ENCODE measurements around the gene CHRNE.

The CHRNE gene

DNA sequence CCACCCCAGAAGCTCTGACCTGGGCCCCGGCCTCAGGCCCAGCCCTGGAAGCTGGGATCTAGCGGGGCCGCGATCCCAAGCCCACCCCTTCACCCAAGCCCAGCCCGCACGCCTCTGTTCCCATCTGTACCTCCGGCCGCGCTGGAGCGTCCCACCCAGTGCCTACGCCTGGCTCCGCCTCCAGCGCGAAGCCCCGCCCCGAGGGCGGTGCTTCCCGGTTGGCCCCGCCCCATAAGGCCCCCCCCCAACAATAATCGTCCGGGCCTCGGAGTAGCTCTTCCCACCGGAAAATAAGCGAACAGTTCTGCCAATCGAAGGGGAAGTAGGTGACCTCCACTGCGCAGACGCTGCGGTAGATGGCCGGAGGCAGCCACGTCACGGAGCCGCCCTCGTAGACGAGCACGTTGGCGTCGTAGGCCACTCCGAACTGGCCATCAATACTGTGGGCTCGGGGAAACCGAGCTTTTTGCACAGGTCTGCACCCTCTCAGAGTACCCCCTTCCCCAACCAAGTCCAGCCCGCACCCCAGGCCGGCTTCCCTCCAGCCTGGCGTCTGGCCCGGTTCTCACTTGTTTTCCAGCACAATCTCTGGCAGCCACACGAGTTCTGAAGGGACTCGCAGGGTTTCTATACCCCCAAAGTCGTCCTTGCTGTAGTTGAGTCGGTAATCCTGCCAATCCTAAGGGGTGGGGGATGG, 1.1 kb downstream of the CHRNE start:
- no peak for DNase-seq

DNA sequence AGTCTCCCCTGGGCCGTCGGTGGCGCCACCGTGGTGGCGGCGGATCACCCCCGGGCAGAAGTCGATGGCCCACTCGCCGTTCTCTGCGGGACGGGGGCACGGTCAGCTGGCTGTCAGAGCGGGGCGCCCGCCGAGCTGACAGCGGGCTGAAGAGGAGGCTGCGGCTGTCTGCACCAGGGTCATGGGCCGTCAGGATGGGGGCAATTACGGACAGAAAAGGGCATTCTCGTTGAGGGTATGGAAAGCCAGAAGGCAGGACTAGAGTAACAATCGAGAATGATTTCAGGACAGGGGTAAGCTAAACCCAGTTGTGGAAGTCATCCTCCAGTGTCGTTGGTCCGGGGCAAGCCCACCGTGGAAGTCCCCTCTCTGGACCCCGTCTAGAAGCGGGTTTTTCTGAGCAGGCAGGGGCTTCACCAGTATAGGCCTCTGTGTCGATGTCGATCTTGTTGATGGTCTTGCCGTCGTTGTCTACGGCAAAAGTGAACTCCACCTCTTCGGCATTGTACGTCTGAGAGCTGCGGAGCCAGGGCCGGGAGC, 1.7 kb downstream of the CHRNE start:
- DNase-seq, result no peak

DNA sequence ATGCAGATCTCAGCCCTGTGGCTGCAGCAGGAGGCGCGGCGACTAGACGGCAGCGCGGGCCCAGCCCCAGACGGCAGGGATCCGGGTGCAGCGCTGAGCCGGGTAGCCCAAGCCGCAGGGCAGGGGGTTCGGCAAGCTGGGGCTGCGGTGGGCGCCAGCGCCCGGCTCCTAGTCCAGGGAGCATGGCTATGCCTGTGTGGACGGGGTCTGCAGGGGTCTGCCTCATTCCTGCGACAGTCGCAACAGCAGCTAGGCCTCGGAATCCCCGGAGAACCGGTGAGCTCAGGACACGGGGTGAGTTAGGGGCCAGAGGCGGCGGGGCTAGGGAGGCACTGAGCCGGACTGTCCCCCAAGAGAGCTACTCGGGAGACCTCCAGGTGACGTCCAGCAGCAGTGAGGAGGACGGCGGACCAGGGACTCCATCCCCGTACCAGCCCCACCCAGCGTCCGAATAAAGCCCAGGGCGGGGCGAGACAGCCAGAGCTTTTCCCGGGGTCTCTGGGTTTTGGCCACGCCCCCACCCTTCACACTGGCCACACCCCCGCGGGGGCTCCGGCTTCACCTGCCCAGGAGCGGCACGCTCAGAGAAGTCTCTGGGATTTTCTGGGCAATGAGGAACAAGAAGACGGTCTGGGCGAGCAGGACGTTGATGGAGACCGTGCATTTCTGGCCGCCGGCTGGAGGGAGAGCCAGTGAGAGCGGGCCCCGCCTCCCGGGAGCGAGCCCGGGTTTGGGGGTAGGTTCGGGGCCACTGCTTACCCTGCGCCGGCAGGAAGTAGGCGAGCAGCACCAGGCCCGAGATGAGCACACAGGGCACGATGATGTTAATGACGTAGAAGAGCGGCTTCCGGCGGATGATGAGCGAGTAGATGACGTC, 2.4 kb downstream of the CHRNE start:
- no peak for DNase-seq

DNA sequence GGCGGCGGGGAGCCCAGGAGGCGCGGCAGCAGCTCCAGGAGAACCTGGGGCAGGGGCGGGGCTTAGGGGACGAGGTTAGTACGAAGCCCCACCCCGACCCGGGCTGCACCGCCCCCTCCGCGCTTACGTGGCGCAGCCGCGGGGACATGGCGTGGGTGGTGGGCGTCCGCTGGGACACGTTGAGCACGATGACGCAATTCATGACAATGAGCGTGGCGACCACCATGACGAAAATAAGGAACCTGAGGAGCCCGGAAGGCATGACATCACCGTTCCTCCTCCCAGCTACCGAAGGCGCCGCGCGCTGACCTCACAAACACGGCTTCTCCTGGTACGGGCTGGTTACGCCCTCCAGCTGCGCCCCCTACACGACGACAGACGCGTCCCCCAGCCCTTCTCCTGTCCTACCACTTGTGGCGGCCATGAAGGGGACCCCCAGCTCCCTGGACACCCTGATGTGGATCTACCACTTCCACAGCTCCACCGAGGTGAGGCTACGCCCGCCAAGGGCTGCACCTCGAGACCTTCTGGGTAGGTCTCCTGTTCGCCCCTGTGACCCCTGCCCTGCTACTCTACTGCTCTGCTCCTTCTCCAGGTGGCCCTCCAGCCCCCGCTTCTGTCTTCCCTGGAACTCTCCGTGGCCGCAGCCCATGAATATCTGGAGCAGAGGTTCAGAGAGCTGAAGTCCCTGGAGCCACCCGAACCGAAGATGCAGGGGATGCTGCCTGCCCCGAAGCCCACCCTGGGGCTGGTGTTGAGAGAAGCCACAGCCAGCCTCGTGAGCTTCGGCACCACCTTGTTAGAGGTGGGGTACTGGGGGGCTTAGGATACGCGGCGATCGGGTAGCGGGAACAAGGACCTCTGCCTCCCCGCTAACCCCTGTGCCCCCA, 3.3 kb downstream of the CHRNE start, which contains the start of gene C17orf107:
Gene C17orf107, plus strand, starts transcription at position 196 of the 890 bp plus-strand sequence. Its CDS starts 227 bp downstream, at position 423.
- DNase-seq, result no peak

DNA sequence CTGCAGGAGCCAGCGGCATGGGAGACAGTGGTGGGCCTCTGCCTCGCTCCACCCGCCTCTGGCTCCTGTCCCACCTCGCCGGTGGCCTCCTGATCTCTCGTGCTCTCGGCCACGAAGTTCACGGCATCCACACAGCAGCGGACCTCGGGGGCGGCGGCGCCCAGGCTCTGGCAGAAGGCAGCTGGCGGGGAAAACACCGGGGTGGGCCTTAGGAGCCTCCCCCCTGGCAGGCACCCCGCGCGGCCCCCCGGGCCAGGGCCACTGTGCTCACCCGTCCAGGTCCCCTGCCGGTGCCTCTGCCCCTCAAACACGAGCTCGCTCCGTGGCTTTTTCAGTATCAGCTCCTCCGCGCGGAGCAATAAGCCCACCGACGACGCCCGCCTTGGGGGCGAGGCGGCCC, 4.0 kb downstream of the CHRNE start:
- no peak for DNase-seq

DNA sequence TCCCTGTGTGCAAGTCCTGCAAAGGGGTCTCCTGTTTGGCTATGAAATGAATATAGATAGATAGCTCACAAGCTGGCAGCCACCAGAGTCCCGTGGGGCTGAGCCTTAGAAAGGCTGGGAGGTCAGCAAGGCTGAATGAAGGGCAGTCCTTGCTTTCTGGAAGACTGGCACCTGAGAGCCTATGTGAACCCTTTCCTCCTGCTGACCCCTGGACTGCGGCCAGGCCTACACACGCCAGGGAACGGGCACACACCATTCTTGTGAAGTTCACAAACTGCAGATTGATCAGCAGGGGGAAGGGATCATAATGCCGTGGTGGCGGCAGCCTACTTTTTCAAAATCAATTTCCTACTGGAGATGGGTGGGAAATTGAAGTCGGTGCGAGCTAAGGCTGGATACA, 4.5 kb downstream of the CHRNE start:
- DNase-seq, result no peak

DNA sequence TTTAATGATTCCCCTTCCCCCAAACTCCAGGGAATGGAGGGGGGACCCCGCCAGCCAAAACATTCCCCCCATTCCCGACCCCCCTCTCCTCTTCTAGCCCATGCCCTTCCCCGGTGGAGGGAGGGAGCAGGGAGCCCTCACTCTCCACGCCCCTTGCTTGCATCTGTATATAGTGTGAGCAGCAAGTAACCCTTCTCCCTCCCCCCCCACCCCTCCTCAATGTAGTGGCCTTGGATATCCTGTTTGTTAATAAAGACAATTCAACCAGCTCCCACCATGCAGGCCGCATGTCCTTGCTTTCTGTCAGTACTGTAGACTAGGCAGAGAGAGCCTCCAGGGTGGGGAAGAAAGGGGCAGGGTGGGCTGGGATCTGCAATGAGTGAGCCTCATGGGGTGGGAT, 5.1 kb downstream of the CHRNE start:
- DNase-seq, result no peak

DNA sequence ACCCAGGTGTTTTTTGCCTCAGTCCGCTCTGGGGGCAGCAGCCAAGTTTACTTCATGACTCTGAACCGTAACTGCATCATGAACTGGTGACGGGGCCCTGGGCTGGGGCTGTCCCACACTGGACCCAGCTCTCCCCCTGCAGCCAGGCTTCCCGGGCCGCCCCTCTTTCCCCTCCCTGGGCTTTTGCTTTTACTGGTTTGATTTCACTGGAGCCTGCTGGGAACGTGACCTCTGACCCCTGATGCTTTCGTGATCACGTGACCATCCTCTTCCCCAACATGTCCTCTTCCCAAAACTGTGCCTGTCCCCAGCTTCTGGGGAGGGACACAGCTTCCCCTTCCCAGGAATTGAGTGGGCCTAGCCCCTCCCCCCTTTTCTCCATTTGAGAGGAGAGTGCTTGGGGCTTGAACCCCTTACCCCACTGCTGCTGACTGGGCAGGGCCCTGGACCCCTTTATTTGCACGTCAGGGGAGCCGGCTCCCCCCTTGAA, 5.7 kb downstream of the CHRNE start:
- no peak for DNase-seq

DNA sequence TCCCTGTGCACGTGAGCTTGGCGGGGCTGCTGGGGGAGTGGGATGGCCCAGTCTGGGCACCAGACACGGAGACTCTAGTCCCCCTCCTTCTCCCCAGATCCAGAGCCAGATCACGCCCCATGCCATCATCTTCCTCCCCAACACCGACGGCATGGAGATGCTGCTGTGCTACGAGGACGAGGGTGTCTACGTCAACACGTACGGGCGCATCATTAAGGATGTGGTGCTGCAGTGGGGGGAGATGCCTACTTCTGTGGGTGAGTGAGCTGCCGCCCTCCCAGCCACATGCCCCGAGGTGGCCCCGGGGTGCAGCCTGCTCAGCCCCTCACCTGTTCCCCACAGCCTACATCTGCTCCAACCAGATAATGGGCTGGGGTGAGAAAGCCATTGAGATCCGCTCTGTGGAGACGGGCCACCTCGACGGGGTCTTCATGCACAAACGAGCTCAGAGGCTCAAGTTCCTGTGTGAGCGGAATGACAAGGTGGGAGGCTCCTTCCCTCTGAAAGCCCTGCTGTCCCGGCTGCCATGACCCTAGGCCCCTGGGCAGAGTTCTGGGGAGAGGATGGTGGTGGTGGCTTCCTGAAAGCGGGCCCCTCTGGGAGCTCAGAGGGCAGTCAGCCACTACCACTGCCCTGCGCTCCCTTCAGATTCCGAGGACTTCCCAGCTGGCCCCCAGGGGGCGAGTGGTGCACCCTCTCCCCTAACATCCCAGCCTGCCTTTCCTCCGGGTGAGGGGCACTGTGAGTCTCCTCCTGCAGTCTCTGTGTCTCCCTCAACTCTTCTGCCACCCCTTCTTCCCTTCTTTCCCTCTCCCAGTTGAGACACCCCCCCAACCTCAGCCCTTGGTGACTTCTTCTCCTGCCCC, 6.3 kb downstream of the CHRNE start:
- DNase-seq, result no peak

DNA sequence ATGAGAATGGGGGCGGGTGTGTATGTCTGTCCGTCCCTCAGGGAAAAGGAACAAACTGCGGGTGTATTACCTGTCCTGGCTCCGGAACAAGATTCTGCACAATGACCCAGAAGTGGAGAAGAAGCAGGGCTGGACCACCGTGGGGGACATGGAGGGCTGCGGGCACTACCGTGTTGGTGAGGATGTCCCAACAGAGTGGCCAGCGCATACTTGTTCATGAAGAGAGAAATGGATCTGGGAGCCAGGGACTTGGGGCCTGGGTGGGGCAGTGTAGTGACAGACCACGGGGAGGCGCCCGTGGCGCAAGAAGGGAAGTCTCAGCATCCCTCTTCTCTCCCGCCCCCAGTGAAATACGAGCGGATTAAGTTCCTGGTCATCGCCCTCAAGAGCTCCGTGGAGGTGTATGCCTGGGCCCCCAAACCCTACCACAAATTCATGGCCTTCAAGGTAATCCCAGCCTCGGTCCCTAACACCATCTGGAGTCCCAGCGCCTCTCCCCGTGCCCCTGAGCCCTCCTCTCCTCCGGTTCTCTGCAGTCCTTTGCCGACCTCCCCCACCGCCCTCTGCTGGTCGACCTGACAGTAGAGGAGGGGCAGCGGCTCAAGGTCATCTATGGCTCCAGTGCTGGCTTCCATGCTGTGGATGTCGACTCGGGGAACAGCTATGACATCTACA, 7.1 kb downstream of the CHRNE start:
- no peak for DNase-seq

DNA sequence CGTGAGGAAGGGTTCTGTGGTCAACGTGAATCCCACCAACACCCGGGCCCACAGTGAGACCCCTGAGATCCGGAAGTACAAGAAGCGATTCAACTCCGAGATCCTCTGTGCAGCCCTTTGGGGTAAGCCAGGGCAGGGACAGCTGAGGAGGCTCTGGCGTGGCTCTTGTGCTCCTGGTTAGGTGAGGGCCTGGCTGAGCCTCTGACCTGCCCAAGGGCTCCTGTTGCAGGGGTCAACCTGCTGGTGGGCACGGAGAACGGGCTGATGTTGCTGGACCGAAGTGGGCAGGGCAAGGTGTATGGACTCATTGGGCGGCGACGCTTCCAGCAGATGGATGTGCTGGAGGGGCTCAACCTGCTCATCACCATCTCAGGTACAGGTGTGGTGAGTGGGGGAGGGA, 7.8 kb downstream of the CHRNE start:
- no peak for DNase-seq

DNA sequence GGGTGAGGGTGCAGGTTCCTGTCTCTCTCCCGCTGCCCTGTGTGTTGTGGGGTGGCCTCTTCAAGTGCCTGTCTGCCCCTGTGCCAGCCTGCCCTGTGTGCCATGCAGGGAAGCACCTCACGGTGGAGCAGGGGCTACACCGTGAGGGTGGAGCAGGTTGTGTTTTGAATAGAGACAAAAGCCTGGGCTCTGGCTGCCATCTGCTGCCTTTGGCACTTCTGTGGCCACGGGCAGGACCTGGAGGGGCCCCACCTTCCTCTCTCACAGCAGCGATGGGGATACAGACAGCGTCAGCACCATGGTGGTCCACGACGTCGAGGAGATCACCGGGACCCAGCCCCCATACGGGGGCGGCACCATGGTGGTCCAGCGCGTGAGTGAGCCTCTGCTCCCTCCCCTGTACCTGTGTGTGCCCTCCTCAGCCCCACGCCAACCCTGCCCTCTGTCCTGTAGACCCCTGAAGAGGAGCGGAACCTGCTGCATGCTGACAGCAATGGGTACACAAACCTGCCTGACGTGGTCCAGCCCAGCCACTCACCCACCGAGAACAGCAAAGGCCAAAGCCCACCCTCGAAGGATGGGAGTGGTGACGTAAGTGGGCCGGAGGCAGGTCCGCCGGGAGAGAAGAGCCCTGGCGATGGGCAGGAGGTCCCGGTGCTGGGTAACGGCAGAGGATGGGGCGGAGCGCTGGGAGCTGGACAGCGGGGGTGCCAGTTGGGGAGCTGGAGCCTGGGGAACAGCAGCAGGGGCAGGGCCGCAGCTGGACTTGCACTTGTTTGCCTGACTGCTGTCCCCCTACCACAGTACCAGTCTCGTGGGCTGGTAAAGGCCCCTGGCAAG, 9.0 kb downstream of the CHRNE start:
- DNase-seq, result no peak

DNA sequence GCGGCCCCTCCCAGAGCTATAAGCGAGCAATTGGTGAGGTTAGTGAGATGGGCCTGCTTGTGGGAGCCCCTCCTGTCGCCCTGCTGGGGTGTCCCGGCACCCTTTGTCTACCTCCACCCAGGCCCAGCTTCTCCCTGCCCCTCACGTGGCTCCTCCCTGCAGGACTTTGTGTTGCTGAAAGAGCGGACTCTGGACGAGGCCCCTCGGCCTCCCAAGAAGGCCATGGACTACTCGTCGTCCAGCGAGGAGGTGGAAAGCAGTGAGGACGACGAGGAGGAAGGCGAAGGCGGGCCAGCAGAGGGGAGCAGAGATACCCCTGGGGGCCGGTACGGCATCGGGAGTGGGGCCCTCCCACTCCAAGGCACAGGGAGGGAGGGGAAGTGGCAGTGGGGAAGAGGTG, 9.6 kb downstream of the CHRNE start:
- DNase-seq, result no peak

DNA sequence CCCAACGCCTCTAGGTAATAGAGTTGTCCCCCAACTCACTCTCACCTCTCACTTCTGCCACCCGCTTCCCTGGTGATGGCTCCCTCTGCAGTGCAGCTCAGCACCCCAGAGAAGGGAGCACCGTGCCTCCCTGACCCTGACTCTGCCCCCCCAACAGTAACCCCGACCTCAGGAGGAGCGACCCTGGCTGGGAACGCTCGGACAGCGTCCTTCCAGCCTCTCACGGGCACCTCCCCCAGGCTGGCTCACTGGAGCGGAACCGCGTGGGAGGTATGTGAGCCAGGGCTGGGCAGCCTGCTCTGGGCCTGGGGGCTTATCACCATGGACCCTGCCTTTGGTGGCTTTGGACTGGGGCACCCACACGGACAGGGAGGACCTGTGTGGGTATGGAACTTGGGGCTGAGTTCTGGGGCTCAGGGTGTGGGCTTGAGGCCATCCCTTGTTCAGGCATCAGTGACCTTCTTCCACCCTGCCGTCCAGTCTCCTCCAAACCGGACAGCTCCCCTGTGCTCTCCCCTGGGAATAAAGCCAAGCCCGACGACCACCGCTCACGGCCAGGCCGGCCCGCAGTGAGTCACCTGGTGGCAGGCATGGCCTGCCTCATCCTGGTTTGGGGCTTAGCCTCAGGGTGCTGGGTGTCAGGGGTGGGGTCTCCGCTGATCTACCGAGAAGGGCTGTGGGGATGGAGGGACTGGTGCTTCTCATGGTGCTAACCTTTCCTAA, 10.2 kb downstream of the CHRNE start:
- no peak for DNase-seq

DNA sequence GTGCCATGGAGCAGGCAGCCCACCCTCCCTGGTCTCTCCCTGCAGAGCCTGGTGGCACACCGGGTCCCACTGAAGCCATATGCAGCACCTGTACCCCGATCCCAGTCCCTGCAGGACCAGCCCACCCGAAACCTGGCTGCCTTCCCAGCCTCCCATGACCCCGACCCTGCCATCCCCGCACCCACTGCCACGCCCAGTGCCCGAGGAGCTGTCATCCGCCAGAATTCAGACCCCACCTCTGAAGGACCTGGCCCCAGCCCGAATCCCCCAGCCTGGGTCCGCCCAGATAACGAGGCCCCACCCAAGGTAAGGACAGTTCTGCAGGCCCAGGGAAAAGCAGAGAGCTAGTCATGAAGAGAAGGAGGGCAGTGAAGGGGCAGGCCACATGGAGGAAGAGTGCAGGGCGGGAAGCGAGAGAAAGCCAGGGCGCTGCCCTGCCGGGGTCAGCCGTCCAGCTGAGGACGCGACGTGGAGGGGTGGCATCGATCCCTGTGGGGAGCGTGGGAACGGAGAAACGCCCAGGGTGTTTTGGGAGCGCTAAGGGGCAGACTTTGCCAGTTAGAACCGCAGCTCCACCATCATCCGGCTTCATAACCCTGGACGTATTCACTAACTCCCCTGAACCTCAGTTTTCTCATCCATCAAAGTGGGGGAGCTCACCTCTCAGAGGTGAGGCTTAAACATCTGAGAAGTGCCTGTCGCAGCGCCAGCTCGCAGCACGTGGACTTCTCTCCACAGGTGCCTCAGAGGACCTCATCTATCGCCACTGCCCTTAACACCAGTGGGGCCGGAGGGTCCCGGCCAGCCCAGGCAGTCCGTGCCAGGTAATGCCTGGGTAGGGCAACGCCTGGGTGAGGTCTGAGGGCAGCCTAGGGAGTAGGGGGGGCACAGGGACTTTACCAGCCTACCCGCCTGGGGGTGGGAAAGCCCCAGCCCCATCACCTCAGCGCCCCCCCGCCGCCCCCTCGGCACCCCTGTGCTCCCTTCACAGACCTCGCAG, 11.2 kb downstream of the CHRNE start:
- DNase-seq, result no peak

DNA sequence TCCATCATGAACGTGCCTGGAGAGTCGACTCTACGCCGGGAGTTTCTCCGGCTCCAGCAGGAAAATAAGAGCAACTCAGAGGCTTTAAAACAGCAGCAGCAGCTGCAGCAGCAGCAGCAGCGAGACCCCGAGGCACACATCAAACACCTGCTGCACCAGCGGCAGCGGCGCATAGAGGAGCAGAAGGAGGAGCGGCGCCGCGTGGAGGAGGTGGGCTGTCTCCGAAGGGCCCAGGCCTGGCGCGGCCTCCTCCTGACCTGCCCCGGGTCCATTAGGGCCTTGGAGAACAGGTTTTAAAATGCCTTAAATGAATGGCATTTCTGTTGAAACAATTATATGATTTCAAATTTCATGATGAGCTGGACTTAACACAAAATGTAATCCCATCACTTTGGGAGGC, 15.3 kb downstream of the CHRNE start:
- DNase-seq, result no peak

DNA sequence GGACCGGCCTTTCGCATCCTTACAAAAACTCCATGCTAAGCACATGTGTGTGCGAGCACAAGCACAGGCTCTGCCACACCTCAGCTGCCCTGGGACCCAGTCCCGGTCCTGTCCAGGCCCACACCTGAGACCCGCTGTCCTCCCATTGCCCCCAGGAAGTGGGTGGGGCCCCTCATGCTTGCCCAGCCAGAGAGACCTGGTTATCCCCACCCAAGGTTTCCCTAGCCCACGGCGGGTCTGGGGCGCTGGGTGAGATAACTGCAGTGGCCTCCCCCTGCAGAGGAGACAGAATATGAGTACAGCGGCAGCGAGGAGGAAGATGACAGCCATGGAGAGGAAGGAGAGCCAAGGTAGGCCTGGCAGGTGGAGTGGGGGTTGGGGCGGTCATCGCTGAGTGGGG, 16.1 kb downstream of the CHRNE start:
- no peak for DNase-seq

DNA sequence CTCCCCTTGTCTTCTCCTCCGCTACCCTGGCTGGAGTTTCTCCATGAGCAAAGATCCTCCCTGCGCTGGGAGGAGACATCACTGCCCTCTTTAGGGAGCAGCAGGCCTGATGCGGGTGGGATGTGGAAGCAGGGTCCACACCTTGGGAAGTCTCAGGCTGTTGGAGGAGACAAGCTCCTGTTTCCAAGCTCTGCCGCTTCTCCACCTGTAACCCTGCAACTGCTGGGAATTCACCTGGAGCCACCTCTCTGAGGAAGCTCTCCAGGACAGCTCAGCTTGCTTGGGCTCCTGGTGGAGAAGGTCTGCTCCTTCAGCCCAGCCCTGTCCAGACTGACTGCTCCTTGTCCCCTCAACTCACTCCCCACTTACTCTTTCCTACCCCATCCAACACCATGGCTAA, 18.4 kb downstream of the CHRNE start:
- no peak for DNase-seq
